Kidney tubule cell (primary cell): ENCODE results near the gene MAP6.

Experiments
- DNase-seq: peaks from one replicate; pipeline ENCODE4 v3.0.0-alpha.2; 2018; ENCODE audit warnings: low spot score

The MAP6 gene

DNA sequence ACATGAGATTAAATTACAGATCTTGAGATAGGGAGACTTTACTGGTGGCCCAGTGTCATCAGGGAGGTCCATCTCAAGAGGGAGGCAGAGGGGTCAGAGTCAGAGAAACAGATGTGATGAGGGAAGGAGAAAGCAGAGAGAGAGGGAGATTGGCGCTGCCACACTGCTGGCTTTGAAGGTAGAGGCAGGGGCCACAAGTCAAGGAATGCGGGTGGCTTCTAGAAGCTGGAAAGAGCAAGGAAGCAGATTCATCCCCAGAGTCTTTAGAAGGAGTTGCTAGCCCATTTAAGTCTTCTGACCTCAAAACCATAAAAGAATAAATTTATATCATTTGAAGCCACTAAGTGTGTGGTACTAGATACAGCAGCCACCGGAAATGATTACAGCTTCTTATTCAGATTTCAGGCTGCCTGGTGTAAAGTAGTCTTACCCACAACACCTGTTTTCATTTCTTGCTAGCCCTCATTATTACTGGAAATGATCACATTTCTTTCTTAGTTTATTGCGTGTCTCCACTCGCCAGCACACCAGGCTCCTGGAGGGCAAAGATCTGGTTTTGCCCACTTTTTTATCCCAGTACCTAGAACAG, 119.4 kb downstream of the MAP6 start:
- no peak for DNase-seq

DNA sequence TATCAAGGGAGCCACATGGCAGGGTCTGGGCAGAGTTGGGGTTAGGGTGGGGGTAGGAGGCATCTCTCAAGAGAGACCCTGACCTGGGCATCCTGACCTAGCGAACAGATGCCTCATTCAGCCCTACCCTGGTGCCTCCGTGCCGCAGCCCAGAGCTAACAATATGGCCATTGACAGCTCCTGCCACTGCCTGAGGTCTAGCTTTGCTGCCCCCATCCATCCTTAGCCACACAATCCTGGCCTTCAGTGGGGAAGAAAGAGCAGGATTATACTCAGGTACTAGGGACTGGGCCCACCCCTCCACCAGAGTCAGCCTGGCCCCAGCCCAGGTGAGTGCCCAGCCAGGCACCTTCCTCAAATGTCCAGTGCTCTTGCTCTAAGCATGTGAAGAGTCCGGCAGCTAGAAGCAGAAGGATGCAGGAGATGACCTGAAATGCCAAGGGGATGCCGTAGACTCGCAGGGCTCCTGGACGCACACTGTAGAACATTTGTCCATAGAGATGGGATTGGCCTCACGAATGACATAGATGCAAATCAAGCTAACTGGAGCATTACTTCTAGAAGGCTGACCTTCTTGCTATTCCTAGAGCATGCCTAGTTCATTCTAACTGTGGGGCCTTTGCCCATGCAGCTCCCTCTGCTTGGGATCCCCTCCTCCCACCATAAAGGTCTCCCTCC, 120.1 kb downstream of the MAP6 start:
- no peak for DNase-seq

DNA sequence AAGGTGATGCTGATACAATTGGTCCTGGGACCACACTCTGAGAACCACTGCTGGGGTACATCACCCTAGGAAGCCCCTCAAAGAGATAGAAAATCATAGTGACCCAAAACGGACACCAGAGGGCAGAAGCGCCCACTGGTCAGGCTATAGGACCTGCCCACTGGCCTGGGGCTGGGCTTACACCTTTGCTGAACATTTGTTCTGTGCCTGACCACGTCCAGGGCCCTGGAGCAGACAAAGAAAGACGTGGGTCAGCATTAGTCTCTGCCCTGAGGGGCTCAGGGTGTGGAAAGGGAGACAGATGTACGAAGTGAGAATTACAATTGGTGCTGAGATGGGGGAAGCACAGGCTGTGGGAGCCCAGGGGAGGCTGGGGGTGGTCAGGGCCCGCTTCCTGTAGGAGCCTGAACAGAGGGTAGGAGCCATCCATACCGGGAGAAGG, 121.2 kb downstream of the MAP6 start:
- peak; percentile 68 for DNase-seq

DNA sequence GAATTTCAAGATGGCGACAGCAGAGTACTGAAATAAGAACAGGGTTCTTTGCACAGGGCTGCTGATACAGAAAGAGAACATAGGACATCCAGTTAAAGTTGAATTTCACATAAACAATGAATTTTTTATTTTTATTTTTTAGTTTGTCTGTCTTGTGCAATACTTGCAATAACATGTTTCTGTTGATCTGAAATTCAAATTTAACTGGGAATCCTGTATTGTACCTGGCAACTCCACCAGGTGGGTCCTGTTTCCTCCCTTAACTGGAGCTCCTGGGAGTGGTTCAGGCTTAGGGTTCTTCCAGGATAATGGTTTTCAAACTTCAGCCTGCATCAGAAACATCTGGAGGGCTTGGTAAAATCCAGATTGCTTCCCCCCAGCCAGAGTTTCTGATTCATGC, 121.7 kb downstream of the MAP6 start:
- no peak for DNase-seq

DNA sequence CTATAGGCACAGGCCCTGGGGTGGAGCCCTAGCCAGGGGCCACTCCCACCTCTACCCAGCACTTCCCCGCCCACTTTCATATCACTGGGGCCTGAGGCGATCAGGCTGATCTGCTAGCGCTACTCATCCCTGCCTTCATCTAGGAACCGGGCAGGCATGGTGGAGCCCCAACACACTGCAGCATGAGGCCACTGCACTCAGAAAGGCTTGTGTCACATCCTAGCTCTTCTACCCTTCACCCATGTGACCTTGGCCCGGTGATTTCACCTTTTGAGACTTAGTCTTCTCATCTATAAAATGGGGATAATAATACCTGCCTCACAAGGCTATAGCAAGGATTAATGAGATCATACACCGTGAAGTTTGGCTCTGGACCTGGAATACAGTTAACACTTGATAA, 125.0 kb downstream of the MAP6 start:
- DNase-seq, result no peak

DNA sequence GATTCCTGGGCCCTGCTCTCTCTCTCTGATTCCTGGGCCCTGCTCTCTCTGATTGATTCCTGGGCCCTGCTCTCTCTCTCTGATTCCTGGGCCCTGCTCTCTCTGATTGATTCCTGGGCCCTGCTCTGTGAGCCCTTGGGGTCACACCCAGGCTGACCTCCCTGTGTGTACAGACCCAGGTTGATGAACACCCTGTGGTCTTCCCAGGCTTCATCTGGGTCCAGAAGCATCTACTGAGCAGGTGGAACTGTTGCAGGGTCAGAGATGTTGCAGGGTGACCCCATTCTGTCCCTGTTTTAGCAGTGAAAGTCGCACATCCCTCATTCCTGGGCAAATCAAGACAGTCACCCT, 126.8 kb downstream of the MAP6 start:
- no peak for DNase-seq

DNA sequence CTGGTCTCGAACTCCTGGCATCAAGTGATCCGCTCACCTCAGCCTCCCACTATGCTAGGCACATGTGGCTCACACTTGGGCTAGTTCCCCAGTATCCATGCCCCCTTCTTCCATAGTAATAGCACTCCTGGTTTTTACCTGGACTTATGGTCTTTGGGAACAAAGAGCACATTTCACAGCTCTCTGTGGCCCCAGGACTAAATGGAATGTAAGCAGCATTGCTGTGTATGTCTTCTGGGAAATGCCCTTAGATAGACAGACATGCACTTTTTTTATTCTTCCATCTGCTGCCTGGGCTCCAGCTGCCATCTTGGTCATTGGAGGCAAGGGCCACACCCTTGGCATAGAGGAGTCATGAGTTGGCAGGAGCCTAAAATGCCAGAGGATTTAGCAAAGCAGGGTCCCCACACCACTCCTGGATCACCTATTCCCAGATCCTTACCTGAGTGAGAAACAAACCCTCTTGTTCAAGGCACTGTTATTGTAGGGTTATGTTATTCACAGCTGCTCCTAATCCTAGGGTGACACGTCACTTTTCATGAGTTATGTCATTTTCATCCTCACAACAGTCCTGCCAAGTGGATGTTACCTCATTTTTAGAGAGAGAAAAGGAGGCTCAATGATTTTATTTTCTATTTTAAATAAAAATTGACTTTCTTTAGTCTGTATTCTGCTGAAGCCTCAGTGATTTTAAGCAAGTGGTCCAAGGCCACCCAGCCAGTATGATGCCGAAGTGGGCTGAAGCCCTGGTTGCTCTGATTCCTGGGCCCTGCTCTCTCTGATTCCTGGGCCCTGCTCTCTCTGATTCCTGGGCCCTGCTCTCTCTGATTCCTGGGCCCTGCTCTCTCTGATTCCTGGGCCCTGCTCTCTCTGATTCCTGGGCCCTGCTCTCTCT, 127.4 kb downstream of the MAP6 start:
- no peak for DNase-seq

DNA sequence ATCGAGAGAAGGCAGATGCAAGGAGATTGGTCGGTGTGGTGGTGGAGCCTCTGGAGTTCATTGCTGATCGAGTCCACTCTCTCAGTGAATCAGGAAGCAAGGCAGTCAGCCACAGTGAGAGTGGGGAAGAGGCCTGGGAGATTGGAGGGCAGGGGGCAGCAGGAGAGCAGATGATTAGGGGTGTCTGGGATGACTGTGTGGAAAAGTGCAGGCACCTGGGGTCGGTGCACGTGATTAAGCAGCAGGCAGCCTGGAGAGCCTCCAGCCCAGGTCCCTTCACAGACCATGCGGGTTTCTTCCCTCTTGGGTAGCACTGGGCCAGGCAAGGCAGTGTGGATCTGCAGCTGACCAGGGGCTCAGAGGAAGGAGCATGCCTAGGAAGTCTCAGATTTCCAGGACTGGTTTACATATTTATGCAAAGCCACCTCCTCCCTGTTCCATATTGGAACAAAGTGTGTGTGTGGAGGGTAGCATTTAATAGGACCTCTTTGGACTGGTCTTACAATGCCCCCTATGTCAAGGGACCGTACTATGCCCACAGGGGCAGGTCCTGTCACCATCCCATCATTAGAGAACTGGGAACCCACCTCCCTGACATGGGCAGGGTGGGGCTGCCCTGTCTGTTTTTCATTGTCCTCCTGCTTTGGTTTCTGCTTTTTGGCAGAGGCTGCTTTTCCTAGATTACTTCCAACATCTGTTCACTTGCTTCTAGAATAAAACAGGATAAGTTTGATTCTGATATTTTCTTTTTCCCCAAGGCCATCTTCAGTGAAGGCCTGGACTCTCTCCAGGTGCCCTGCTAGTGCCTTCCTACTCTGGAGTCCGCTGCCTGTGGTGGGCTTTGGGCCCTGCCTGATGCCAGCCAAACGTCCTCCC, 129.1 kb downstream of the MAP6 start:
- no peak for DNase-seq

DNA sequence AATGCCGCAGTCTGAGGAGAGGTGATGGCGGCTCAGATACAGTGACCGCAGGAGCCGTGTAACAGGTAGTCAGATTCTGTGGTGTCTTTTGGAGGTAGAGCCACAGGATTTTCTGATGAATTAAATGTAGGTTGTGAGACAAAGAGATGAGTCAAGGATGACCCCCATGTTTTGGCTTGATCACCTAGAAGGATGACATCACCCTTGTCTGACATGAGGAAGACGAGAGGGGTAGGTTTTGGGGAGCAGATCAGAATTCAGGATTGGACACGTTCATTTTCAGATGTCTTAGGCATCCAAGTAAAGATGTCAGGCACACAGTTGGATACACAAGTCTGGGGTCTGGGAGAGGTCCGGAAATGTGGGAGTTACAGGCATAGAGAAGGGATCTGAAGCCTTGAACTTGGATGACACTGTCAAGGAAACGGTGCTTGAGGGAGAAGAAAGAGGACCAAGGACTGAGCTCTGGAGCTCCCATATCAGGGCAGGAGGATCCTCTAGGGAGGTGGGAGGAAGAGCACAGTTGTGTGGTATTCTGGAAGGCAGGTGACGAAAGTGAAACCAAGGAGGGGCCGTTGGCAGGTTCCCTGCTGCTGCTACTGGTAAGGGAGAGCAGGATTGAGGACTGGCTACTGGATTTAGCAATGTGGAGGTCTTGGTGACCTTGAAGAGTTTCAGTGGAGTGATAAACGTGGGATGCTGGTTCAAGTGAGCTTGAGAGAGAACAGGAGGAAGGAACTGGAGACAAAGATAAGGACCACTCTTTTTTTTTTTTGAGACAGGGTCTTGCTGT, 130.5 kb downstream of the MAP6 start:
- no peak for DNase-seq

DNA sequence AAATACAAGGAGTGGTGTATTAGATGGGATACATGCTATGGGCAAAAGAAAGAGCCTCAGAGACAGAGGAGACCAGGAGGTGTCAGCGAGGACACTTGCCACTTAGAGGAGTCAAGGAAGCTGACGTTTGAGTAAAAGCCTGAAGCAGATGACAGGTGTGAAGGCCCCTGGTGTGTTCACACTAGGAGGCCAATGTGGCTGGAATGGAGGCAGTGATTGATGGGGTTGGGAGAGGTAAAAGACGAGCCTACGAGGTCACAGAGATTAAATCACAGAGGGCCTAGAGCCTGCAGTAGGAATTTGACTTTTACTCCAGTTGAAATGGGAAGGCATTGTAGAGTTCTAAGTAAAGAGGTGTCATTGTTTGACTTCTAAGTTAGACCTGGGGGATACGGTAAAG, 131.1 kb downstream of the MAP6 start:
- DNase-seq, result no peak
